Endometrial microvascular endothelial cells (primary cell): Measurements from ENCODE around the gene PFKP. TPM values are rescaled to one million over a fixed set of nuclear protein-coding genes. Genes with fewer than 3 reads are reported as not detected.

Source experiments
- in situ Hi-C: cut with HindIII; loops from 2 replicates; pipeline ENCODE4 v1.10.0; 2017; ENCODE audit warnings: low sequenced_read_pairs, low pct_unique_long_range_greater_than_20kb; ENCODE audit errors: inconsistent ontology term
- total RNA-seq: library from RNA; depleted of rRNA; stranded (reverse); fragments of >200 nt; gene quantifications from one replicate; pipeline ENCODE4 v1.2.3, GENCODE V29; 2015; ENCODE audit errors: inconsistent ontology term

The PFKP gene
- total RNA-seq = 494 TPM

DNA sequence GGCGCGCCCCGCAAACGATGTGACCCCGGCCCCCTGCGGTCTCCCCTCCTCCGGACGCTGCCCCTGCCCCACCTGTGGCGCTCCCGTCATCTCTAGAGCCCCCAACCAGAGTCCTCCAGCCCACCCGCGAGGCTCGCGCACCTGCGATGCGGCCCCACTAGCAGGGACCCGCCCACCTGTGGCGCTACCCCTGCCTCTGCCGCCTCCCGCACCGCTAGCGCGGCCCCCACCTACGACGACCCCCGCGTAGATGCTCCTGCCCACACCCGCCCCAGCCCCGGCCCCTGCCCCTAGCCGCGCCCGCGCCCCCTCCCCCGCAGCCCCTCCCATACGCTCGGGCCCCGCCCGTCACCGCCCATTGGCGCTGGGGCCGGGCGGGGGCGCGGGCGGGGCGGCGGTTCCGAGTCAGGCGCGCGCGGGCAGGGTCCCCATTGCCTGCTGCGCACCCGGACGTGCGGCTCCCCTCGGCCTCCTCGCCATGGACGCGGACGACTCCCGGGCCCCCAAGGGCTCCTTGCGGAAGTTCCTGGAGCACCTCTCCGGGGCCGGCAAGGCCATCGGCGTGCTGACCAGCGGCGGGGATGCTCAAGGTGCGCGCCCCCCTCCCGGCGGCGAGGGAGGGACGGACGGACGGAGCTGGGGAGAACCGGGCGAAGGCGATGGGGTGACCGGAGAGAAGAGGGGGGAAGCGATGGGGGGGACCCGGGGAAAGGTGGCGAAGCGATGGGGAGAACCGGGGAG lies at the start of gene PFKP:
TSS of gene PFKP (plus strand) at position 431 of the 741 bp plus-strand sequence. CDS start at position 479, 48 bp downstream.
- in situ Hi-C loops = no loop called here

DNA sequence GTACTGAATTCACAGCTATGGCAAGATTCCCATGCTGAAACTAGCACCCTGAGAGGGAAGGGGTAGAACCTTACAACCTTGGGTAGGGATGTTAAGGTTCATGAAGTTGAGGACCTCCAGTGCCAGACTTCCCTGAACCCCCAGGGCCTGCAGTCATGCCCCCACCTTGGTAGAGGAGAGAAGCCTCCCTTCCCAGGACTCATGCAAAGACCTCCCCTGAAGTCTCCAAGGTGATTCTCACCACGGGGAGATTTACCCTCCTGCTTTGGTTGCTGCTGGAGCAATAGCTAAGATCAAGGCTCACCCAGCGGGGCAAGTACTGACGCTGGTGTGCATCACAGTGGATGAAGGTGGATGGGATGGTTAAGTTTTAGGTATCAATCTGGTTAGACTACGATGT lies 49.1 kb upstream of the PFKP start:
- in situ Hi-C loops = no loop called here

DNA sequence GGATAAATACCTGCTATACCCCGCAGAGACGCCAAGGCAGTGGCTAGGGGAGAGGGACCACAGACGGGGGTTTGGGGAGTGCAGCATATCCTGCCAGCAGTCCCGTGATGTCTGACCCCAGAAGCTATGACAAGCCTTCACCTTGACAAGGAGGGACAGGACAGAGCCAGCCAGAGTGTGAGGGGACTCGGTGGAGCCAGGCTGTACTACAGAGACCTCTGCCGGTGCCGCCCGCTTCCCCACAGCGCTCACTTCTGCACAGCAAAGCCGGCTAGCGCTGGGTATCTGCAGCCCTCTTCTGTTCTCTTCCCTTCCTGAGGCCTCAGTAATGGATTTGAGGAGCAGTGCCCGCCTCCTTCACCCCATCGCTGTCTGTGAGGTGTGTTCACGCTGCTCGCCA lies 47.0 kb upstream of the PFKP start:
- in situ Hi-C loops = no loop called here

DNA sequence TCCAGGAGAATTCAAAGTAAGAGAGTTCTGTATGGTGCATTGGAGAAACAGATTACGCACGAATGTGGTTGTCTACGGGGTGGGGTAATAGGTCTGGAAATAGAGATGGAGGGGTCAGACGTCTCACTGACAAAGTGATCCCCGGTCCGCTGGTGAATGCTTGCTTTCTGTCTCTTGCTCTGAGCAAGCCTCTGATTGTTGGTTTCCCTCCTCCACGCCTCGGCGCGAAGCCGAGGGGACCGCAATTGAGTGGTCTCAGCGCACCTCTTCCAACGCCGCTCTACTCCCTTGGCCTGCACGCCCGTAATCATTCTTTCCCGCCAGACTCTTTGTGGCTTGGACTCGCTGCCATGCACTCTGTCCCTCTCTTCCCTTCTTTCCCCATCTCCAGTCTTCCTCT lies 46.5 kb upstream of the PFKP start:
- in situ Hi-C loops = no loop called here

DNA sequence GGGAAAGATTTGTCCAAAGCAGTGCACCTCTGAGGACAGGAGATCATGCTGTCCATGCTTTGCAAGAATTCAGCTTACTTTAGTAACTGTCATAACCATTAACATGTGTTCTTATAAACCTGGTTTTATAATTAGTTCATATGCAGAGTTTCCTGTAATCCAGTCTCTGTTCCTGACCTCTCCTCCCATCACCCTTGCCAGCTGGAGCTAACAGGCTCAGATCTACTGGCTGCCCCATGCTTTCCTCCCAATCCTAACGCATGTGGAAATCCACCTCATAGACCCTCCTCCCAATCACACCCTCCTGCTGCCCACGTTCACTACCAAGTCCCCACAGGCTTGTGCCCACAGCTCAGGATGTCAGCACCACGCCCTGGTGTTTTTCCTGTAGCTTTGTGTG lies 45.3 kb upstream of the PFKP start:
- in situ Hi-C loops = no loop called here

- in situ Hi-C loops = no loop called here
Observed at GRCh38 chr10:3023892-3024291, 43.5 kb upstream of the PFKP start.

GRCh38 chr10:3025026-3025683 lies 42.2 kb upstream of the PFKP start:
- in situ Hi-C loops = no loop called here

GRCh38 chr10:3027866-3028265 lies 39.5 kb upstream of the PFKP start:
- in situ Hi-C loops = no loop called here

- in situ Hi-C loops = no loop called here
Observed at GRCh38 chr10:3028441-3028840, 38.9 kb upstream of the PFKP start.

GRCh38 chr10:3030765-3031164 lies 36.6 kb upstream of the PFKP start:
- in situ Hi-C loops = no loop called here

DNA sequence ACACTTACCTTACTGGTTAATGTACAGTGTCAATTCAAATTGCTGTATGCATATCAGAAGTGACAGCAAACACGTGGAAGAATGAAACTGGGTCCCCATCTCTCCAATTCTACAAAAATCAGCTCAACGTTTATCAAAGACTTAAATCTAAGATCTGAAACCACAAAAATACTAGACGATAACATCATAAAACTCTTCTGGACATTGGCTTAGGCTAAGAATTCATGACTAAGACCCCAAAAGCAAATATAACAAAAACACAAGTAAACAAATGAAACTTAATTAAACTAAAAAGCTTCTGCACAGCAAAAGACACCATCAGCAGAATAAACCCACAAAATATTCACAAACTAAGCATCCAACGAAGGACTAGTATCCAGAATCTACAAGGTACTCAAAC lies 35.9 kb upstream of the PFKP start:
- in situ Hi-C loops = no loop called here

DNA sequence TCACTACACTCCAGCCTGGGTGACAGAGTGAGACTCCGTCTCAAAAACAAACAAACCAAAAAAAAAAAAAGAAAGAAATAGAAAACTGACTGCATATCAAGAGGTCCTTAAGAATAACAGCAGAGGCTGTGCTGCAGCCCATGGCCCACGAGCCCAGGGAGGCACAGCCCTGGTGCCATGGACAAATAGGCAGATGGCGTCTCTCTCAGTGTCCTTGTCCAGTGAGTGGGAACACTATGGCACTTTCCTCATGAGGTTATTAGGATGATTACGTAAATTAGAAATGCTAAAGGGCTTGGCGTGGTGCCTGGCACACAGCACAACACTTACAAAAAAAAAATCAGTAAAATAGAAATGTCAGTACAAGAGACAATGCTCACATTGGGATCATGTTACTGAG lies 33.4 kb upstream of the PFKP start:
- in situ Hi-C loops = no loop called here

DNA sequence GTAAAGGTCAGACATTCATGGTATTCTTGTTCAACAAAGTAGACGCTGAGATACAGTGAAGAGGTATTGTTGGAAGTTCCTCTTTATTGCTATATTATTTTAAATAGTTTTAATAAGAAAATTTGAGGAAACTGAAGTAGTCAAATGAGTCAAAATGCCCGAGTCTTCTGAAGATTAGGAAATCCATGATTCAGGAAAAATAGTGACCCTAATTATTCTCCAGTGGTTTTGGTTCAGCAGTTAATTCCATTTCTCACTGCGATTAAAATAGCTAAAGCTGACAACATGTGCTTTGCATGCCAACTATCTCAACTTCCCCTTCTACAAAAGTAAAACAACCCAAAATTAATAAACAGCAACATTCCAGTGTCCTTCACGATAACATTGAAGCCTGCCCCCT lies 32.7 kb upstream of the PFKP start:
- in situ Hi-C loops = no loop called here

DNA sequence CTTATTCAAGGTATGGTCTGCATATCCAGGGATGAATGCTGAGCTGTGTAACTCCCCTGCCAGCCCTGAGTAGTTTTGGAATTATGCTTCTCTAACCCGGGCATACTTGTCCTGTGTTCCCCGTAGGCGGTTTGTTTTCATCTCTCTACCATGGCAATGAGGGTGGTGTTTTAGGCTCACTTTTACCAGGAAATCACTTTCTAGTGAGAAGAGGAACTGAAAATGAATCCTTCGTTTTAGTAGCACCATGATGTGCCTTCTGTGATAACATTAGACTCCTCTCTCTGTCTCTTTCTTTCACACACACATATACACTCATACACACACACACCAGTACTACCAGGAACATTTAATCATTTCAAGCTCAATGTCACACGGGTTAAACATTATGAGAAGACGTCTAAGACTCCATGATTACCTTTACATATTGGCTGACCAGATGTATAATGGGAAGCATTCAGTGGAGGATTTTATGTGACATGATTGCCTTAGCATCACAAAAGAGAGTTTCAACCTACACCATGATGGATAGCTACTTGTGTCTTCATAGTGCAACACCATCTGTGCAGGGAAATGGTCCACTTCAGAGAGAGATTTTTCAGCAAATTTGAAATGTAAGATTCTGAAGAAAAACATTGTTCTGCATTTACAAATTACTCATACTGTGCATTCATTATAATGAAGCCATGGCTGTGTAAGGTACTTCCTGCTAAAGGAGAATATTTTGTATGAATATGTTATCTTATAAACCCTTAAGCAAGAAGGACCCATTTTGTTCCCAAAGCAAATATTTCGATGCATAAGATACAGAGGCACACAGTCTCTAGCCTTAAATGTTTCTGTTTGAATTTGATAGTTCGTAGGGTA lies 31.0 kb upstream of the PFKP start:
- in situ Hi-C loops = no loop called here

- in situ Hi-C loops = no loop called here
Observed at GRCh38 chr10:3037182-3037581, 30.2 kb upstream of the PFKP start.

DNA sequence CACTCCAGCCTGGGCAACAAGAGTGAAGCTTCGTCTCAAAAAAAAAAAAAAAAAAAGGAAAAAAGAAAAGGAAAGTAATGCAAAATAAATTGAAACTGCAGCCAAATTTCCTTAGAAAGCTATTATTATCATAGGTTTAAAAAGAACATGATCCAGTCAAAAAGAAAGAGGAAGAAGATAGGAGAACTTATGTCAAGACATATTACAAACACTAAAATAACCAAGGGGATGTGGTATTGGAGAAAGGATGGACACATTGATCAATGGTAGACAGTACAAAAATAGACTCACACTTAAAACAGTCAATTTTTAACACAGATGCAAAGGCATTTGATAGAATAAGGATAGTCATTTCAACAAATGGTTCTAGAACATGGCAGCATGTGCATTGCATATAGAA lies 27.3 kb upstream of the PFKP start:
- in situ Hi-C loops = no loop called here

DNA sequence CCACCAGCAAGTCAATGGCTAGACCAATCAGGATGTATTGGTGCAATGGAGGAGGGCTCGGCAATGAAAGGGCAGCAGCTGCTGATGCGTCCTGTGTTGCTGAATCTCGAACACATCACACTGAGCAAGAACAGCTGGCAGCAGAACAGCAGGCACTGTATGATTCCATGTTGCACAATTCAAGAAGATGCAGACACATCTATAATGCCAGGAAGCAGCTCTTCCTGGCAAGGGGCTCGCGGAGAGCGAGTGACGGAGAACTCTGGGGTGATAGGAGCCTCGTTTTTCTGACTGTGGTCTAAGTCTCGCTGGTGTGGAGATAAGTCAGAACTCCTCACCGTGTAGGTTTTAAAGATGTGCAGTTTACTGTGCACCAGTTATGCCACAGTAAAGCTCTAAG lies 24.8 kb upstream of the PFKP start:
- in situ Hi-C loops = no loop called here

DNA sequence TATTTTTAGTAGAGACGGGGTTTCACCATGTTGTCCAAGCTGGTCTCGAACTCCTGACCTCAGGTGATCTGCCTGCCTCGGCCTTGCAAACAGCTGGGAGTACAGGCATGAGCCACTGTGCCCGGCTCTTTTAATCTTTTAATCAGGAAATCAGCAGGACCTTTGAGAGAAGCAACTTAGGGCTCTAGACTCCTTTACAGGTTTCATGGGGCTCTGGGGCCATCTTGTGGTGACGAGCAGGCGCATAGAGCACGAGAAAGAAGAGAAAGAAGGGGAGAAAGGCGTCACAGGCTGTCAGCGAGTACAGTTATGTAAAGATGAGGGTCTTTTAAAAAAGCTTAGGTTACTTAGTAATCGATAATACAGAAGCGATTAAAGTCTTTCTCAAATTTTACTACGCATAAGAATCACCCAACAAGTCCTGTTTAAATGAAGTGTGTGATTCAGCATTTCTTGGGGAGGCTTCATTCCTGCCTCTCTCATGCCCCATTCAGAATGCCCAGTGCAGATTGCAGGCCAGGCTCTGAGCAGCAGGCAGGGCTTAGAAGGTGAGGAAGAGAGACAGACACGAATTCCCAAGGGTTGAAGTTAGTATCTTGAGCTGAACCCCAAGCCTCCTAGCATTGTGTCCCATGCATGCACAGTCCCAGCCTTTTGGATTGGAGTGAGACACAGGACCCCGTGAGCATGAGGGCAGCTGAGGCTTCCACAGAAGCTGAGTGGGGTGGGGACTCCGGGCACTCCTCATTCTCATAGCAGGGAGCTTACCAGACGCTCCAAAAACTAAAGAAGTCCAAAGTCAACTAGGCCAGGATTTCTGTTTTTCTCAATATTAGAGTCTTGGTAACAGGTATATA lies 23.6 kb upstream of the PFKP start:
- in situ Hi-C loops = no loop called here
